Measurements from ENCODE around the gene FAM13A. TPM values are rescaled to one million over a fixed set of nuclear protein-coding genes. Genes with fewer than 3 reads are reported as not detected.
A peak's percentile ranks its signal among the peaks of the same experiment; 100 is the strongest.

Gene FAM13A
- total RNA-seq, 1 donor from 2014 or later: 16.9 TPM

DNA sequence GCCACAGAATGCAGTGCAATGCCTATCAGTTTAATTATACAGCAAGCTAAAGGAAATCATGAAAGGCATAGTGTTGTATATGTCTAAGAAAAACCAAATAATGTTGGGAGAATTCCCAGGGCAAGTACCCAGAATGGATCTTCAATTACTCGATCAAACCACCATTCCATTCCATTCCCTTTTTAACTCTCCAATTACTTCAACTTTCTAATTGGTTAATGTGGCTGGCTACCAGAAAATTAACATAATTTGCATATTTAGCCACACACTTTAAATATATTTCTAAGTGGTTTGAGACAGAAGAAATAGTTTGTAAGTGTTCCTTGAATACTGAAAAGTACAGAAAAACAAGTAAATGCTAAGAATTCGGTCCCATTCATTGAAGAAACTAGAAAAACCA, 247.9 kb downstream of the FAM13A start:
- Histone ChIP-seq H3K4me3 (no peak overlapping the region), H3K27me3 (ENCODE audit: low read depth) (no peaks in the 10 kb centered on the region), H3K4me1 (peaks cover 72% of the 10 kb centered on the region), H3K27ac (replicated peaks) (peak overlapping the region; percentile 1), H3K9me3 (replicated peaks) (no peaks in the 10 kb centered on the region), H3K36me3 (no peaks in the 10 kb centered on the region)
- intact Hi-C loops (cut with micrococcal nuclease): no loop called here
- no peak for DNase-seq
- TF ChIP-seq, protein P1, sequence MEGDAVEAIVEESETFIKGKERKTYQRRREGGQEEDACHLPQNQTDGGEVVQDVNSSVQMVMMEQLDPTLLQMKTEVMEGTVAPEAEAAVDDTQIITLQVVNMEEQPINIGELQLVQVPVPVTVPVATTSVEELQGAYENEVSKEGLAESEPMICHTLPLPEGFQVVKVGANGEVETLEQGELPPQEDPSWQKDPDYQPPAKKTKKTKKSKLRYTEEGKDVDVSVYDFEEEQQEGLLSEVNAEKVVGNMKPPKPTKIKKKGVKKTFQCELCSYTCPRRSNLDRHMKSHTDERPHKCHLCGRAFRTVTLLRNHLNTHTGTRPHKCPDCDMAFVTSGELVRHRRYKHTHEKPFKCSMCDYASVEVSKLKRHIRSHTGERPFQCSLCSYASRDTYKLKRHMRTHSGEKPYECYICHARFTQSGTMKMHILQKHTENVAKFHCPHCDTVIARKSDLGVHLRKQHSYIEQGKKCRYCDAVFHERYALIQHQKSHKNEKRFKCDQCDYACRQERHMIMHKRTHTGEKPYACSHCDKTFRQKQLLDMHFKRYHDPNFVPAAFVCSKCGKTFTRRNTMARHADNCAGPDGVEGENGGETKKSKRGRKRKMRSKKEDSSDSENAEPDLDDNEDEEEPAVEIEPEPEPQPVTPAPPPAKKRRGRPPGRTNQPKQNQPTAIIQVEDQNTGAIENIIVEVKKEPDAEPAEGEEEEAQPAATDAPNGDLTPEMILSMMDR (IDR thresholded peaks at IDR 0.05; ENCODE audit: borderline replicate concordance): no peak

DNA sequence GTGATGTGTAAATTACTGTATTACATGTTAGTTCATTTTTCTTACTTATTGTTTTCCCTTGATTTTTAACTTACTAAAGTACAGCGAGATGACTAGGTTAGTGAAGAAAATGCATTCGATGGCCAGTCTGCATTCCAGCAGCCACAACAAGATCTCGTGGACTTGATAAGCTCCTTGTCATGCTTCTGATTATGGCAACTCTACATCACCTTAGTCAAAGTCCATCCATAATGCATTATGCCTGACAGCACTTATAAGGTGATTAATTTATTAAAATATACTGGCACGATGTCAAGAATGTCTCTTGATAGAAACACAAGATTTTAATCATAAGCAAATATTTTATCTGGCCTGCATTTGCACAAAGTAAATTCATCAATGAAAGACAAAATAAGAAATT, 249.5 kb downstream of the FAM13A start:
- Histone ChIP-seq H3K4me3 (no peak overlapping the region), H3K27ac (replicated peaks) (no peak overlapping the region), H3K4me1 (peaks cover 79% of the 10 kb centered on the region), H3K9me3 (replicated peaks) (no peaks in the 10 kb centered on the region), H3K27me3 (ENCODE audit: low read depth) (no peaks in the 10 kb centered on the region), H3K36me3 (no peaks in the 10 kb centered on the region)
- intact Hi-C loops (cut with micrococcal nuclease): no loop called here
- no peak for DNase-seq
- TF ChIP-seq, protein P1 (IDR thresholded peaks at IDR 0.05; ENCODE audit: borderline replicate concordance): no peak

DNA sequence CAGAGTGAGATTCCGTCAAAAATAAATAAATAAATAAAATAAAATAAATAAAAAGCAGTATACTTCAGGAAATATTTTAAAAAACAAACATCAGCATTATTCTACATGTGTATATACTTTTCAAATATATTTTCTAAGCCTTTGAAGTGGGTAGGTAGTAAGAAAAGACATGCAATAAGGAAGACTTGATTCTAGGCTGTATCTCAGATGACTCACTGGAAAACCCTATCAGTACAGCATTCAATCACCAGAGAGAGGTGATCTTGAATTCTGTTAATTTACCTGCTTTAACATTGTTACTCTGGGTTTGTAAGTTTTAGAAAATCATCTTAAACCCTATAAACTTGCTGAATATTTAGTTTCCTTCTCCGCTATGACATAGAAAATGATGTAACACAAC, 252.8 kb downstream of the FAM13A start:
- Histone ChIP-seq H3K27me3 (ENCODE audit: low read depth) (no peaks in the 10 kb centered on the region), H3K4me1 (peaks cover 52% of the 10 kb centered on the region), H3K27ac (replicated peaks) (peak overlapping the region; percentile 61), H3K4me3 (no peak overlapping the region), H3K9me3 (replicated peaks) (no peaks in the 10 kb centered on the region), H3K36me3 (peaks cover 6% of the 10 kb centered on the region)
- intact Hi-C loops (cut with micrococcal nuclease): no loop called here
- TF ChIP-seq, protein P1 (IDR thresholded peaks at IDR 0.05; ENCODE audit: borderline replicate concordance): no peak
- DNase-seq: no peak

DNA sequence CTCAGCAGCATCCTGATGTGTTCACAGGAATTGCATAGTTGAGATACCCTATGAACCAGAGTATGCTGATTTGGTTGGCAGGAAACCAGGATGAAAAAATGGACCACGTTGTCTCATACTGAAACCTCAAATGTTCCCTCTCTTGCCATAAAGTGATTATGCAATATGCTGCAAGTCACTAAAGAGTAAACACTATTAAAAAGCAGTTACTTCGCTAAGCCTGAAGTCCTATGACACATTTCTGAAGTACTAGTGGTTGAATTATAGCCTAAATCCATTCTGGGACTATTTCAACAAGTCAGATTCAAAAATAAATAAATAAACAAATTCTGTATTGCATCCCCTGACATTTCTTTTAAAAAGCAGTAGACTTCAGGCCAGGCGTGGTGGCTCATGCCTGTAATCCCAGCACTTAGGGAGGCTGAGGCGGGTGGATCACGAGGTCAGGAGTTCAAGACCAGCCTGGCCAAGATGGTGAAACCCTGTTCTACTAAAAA, 253.3 kb downstream of the FAM13A start:
- Histone ChIP-seq H3K4me3 (no peak overlapping the region), H3K36me3 (peaks cover 6% of the 10 kb centered on the region), H3K27ac (replicated peaks) (peak overlapping the region; percentile 61), H3K9me3 (replicated peaks) (no peaks in the 10 kb centered on the region), H3K4me1 (peaks cover 47% of the 10 kb centered on the region), H3K27me3 (ENCODE audit: low read depth) (no peaks in the 10 kb centered on the region)
- TF ChIP-seq, protein P1 (IDR thresholded peaks at IDR 0.05; ENCODE audit: borderline replicate concordance): no peak
- intact Hi-C loops (cut with micrococcal nuclease): no loop called here
- DNase-seq: no peak

DNA sequence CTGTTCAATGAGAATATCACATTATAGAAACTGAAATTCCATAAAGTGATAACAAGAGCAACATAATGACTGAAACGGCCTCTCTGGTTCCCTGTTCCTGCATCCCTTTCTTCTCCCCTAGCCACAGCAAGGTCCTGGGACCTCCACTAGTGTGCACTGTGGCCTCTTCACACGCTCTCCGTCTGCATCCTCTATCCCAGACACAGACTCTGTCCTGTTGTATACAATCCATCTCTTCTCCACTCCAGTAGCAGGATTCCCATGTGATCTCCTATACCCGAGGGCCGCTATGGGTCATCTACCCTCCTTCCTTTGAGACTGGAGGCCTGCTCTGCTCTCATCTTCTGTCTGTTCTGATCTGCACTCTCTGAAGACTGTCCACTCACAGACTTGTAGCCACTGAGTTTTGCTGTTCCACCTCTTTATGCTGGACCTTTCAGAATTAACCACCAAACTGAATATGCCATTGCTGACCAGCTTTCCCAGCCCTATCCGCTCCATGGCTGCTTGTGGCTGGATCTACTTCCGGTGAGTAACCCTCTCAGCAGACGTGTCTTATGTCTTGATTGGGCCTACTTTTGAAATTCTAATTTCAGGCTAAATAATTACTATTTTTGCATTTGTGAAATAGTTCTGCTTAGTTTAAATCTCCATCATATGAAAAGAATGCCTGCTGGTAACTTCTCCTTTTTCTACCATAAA, 254.2 kb downstream of the FAM13A start:
- Histone ChIP-seq H3K27me3 (ENCODE audit: low read depth) (no peaks in the 10 kb centered on the region), H3K4me1 (peaks cover 44% of the 10 kb centered on the region), H3K9me3 (replicated peaks) (no peaks in the 10 kb centered on the region), H3K27ac (replicated peaks) (peak overlapping the region; percentile 61), H3K36me3 (peaks cover 6% of the 10 kb centered on the region), H3K4me3 (no peak overlapping the region)
- TF ChIP-seq, protein P1 (IDR thresholded peaks at IDR 0.05; ENCODE audit: borderline replicate concordance): no peak
- intact Hi-C loops (cut with micrococcal nuclease): no loop called here
- no peak for DNase-seq
